GM12872 (cell line): ENCODE data around the gene PNMA6E.

ENCODE experiments used
- CTCF ChIP-seq: IDR thresholded peaks from 3 replicates; pipeline ENCODE4 v1.5.1; 2011; ENCODE audit warnings: low read depth, mild to moderate bottlenecking, low read length, moderate library complexity; ENCODE audit not compliant: insufficient read depth

The PNMA6E gene

GRCh38 chrX:153366119-153366518 is 35.0 kb downstream of the PNMA6E start:
- no peak for TF ChIP-seq CTCF

GRCh38 chrX:153365670-153366069 is 35.5 kb downstream of the PNMA6E start:
- no peak for TF ChIP-seq CTCF

DNA sequence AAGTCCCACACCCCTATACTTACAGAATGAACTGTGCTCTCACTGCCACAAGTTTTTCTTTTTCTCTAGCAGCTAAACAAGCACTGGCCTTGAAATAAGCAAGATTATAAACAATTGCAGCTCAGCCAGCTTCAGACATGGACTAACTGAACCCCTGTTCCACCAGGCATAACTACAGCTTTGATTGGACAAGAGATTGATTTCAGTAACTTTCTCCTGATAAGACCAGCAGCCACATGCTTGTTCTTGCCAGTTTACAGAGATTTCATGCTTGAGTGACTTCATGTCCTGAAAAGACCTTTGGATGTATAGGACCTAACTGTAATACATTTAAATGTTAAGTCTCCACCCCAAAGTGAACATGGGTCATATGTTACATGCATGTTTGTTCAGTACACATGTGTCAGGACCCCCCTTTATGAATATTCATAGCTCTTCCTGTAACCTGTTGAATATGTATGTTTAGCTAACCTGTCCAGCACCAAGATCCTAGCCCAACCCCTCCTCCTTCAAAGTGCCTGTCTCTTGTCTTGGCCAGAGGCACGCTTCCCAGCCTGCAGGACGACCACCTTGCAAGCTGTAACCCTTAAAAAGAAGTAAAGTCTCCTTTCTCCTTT is 39.3 kb downstream of the PNMA6E start:
- TF ChIP-seq CTCF = no peak

DNA sequence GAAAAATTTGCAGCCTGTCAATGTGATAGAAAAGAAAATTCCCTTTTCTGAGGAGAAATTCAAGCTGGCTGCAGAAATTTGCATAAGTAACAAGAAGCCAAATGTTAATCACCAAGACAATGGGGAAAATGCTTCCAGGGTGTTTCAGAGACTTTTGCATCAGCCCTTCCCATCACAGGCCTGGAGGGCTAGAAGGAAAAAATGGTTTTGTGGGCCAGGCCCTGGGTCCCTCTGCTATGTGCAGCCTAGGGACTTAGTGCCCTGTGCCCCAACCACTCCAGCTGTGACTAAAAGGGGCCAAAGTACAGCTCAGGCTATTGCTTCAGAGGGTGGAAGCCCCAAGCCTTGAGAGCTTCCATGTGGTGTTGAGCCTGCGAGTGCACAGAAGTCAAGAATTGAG is 43.3 kb downstream of the PNMA6E start:
- TF ChIP-seq CTCF = no peak

DNA sequence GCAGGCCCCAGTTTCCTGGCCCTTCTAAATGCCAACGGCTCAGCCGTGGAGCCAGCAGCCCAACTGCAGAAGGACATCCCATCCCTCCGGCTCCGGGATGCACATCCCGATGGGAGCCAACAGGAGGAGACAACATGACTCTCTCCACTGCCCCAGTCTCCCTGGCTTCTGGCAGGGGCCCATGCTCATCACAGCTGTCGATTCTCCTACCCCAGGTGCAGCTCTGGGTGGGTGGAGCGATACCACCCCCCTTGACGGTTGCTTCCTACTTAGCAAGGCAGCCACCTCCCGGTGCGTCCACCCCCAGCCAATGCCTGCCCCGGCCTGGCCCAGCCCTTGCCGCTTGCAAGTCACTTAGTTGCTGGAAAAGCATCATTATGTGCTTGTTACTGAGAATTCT is 47.7 kb downstream of the PNMA6E start:
- no peak for TF ChIP-seq CTCF

DNA sequence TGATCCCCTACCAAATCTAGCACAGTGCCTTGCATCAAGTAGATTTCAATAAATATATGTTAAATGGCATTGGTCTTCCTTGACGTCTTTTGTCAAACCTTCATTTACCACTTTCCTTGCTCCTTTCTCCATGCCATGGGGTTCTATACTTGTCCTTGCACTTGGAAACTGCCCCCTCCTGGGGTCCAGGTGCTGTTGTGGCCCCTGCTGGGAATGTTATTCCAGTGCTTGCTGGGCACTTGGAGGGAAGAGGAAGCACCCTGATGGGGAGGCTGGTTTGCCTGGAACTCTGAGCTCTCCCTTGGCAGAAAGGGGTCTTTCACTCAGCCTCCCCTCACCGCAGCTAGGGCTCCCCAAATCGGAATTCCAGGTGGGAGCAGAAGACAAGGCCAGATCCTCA is 48.3 kb downstream of the PNMA6E start:
- TF ChIP-seq CTCF = no peak

DNA sequence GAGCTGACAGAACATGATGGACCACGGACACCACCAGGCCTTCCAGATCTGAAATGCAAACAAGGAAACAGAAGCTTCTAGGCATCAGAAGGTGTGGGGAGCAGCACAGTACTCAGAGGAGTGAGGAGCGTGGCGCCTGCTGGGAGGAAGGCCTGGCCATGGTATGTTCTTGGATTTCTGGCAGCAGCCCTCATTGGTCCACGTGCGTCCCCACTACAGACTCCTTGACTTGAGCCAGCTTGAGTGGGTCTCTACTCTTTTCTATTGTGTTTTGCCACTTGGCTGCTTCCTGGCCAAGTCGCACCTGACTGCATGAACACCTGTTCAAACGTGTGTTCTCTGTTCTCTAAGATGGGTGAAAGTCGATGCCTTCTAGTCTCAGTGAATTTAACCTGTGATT is 49.2 kb downstream of the PNMA6E start:
- no peak for TF ChIP-seq CTCF
